Cardiac fibroblast (primary cell): ENCODE measurements around the gene C6orf62.
"Not testable (repeated sequence)": the region's sequence is repeated elsewhere in the genome, so short reads cannot be mapped to it uniquely, and the experiment has no call there.

Experiments used
- DNase-seq, 2 donors: peaks; one replicate each; pipeline versions ENCODE4 v3.0.0 to v3.0.0-alpha.2; 2010; ENCODE audit warnings: low read depth in 2 of 2
- H3K4me3 ChIP-seq, 2 donors: replicated peaks in 1 of 2; 1 replicate in 1 of 2; 2 replicates in 1 of 2; pipeline ENCODE4 v1.5.1; 2011; ENCODE audit warnings: low read depth in 2 of 2, low read length in 2 of 2, mild to moderate bottlenecking in 2 of 2, moderate library complexity in 1 of 2
- TF ChIP-seq, protein P1 (sequence below): IDR thresholded peaks from one replicate; pipeline ENCODE4 v1.5.1; 2011; ENCODE audit warnings: low read depth, mild to moderate bottlenecking, low read length, inconsistent platforms

C6orf62 gene

DNA sequence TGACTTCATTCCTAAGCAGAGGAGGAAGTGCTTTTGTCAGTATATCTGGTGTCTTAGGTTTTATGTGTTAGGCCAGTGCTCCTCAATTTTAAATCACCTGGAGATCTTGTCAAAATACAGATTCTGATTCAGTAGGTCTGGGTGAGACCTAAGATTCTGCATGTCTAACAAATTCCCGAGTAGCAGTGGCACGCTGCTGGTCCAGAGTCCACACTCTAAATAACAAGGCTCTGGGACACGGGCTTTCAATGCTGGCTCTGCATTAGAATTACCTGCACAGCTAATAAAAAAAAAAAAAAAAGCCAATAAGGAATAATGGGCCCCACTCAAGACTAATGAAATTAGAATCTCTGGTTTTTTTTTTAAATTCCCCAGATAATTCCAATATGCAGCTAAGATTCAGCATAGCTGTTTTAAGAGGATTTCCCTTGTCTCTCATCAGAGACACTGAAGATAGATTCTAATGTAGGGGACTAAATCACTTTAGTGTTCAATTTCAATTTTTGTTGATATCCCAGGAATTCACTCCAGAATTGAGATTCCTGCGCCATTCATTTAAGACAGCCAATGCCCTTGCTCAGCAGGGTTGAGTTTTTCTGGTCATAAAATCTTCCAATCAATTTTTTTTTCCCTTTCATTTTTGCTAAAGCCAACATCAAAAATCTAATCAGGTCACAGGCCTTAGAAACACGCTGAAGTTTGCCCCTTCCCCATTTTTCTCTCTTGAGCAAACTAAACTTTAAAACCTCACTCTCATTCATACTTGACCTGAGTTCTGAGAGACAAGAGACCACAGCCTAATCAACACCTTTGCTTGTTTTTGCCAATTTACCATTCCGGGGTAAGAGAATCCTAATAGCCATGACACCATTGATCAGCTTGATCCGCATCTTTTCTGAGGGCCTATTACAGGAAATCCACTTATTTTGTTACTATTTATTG lies 54.6 kb downstream of the C6orf62 start:
- no peak overlapping the region for H3K4me3 ChIP-seq
- TF ChIP-seq, protein P1, sequence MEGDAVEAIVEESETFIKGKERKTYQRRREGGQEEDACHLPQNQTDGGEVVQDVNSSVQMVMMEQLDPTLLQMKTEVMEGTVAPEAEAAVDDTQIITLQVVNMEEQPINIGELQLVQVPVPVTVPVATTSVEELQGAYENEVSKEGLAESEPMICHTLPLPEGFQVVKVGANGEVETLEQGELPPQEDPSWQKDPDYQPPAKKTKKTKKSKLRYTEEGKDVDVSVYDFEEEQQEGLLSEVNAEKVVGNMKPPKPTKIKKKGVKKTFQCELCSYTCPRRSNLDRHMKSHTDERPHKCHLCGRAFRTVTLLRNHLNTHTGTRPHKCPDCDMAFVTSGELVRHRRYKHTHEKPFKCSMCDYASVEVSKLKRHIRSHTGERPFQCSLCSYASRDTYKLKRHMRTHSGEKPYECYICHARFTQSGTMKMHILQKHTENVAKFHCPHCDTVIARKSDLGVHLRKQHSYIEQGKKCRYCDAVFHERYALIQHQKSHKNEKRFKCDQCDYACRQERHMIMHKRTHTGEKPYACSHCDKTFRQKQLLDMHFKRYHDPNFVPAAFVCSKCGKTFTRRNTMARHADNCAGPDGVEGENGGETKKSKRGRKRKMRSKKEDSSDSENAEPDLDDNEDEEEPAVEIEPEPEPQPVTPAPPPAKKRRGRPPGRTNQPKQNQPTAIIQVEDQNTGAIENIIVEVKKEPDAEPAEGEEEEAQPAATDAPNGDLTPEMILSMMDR, result no peak
- DNase-seq, result no peak

DNA sequence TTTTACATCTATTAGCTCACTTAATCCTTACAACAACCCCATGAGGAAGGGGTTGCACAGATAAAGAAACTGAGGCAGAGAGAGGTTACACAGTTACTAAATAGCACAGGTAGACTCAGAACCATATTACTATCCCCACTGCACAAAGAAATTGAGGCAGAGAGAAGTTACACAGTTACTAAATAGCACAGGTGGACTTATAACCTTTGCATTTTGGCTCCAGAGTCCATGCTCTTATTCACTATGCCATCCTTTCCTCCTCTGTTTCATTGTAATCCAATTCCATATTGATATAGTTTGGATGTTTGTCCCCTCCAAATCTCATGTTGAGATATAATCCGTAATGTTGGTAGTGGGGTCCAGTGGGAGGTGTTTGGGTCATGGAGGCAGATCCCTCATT lies 55.8 kb downstream of the C6orf62 start:
- TF ChIP-seq, protein P1, result no peak
- H3K4me3 ChIP-seq, result no peak overlapping the region
- no peak for DNase-seq

DNA sequence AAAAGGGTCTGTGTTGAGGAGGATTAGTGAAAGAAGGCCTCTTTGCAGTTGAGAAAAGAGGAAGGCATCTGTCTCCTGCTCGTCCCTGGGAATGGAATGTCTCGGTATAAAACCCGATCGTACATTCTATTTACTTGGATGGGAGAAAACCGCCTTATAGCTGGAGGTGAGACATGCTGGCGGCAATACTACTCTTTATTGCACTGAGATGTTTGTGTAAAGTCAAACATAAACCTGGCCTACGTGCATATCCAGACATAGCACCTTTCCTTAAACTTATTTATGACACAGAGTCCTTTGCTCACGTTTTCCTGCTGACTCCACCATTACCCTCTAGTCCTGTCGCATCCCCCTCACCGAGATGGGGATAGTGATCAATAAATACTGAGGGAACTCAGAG lies 56.7 kb downstream of the C6orf62 start:
- no peak overlapping the region for H3K4me3 ChIP-seq
- no peak for DNase-seq
- TF ChIP-seq, protein P1, result no peak

DNA sequence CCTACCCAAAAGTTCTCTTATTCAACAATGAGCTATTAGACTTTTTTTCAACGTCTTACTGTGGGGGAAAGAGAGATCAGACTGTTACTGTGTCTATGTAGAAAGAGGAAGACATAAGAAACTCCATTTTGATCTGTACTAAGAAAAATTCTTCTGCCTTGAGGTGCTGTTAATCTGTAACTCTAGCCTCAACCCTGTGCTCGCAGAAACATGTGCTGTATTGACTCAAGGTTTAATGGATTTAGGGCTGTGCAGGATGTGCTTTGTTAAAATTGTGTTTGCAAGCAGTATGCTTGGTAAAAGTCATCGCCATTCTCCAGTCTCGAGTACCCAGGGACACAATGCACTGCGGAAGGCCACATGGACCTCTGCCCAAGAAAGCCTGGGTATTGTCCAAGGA lies 57.2 kb downstream of the C6orf62 start:
- not testable (repeated sequence) for H3K4me3 ChIP-seq, DNase-seq

DNA sequence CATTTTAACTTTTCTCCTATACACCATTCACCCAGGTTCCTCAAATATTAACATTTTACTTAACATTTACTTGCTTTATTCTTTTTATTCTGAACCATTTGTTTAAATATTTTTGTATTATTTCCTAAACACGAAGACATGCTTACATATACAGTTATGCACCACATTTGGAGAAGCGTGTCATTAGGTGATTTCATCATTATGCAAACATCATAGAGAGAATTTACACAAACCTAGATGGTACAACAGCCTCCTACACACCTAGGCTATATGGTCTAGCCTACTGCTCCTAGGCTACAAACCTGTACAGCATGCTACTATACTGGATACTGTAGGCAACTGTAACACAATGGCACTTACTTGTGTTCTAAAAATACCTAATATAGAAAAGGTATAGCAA lies 58.8 kb downstream of the C6orf62 start:
- no peak overlapping the region for H3K4me3 ChIP-seq
- no peak for DNase-seq
- TF ChIP-seq, protein P1, result no peak

DNA sequence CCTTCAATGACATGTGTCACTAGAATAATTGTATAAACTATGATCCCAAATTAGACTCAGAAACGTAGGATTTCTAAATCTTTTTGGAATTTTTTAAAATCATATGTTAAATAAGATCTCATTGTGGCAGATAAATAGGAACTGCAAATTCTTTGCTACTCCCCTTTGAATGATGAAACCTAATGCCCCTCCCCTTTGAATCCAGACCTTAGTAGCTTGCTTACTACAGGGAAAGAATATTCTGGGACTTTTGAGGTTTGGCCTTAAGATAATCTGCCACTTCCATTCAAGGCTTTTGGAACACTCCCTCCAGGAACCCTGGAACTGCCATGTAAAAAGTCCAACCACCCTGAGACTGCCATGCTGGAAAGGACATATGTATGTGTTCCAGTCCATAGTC lies 59.4 kb downstream of the C6orf62 start:
- peak; percentile 31 to 39 for DNase-seq
- TF ChIP-seq, protein P1, result no peak
- H3K4me3 ChIP-seq, result no peak overlapping the region

DNA sequence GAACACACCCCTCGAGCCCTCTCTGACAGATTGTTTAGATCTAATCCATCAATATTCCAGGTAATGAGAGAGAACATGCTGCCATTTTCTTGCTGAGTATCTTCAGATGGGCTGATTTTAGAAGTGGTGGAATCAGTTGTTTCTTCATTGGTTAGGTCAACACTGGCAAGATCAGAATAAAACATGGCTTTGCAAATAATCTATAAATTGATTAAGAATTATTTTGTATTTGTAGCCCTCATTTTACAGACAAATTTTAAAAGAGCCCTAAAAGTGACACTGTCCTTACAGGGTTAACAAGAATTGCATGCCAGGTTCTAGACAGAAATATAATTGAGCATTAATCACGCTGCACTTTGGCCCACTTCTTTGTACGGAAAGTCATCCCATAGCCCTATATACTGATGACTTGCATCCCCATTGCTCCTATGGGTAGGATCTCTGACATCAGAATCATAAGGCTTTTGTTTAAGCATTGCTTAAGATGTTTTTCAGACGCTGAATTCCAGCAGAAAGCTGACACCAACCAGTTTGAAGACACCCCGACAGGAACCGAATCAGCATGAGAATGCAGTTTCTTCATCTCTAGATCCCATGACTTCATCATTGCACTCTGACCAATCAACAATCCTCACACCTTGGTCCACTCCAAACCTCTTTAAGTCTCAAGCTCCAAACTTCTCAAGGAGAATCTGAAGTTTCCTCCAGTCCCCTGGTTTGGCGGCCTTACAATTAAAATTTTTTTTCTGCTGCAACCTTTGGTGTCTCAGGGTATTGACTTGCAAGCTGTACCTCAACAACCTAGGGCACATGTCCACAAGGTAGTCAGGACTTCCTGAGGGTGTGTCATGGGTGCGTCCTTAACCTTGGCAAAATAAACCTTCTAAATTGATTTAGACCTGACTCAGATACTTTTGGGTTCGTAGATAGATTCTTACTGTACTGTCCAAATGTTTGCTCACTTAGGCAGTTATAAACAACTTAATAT lies 60.1 kb downstream of the C6orf62 start:
- peak; percentile 83 to 94 for DNase-seq
- H3K4me3 ChIP-seq, result no peak overlapping the region
- TF ChIP-seq, protein P1, result no peak
